Endodermal cell (in vitro differentiated cells): ENCODE measurements around the gene CNTNAP5. TPM values are rescaled to one million over a fixed set of nuclear protein-coding genes. Genes with fewer than 3 reads are reported as not detected.

Experiments
- DNase-seq: peaks from one replicate; pipeline ENCODE4 v3.0.0-alpha.2; 2017
- H3K27ac ChIP-seq: 2 replicates; pipeline ENCODE4 v1.5.1; 2013; ENCODE audit warnings: mild to moderate bottlenecking, low read depth, low read length, moderate library complexity
- H3K27me3 ChIP-seq: 2 replicates; pipeline ENCODE4 v1.6.1; 2013; ENCODE audit warnings: mild to moderate bottlenecking, low read length, moderate library complexity; ENCODE audit not compliant: insufficient read depth, control insufficient read depth, poor library complexity, severe bottlenecking
- H3K36me3 ChIP-seq: 2 replicates; pipeline ENCODE4 v1.7.0; 2013; ENCODE audit warnings: mild to moderate bottlenecking, low read length, moderate library complexity; ENCODE audit not compliant: control insufficient read depth, insufficient read depth
- H3K4me1 ChIP-seq: one replicate; pipeline ENCODE4 v1.7.0; 2013; ENCODE audit warnings: low read length; ENCODE audit not compliant: control insufficient read depth, insufficient read depth
- H3K4me3 ChIP-seq: 2 replicates; pipeline ENCODE4 v1.5.1; 2013; ENCODE audit warnings: mild to moderate bottlenecking, low read length, moderate library complexity
- H3K9ac ChIP-seq: 2 replicates; pipeline ENCODE4 v1.6.1; 2013; ENCODE audit warnings: mild to moderate bottlenecking, low read length, moderate library complexity; ENCODE audit not compliant: poor library complexity, severe bottlenecking; ENCODE audit errors: extremely low read depth
- H3K9me3 ChIP-seq: 2 replicates; pipeline ENCODE4 v1.6.1; 2013; ENCODE audit warnings: mild to moderate bottlenecking, low read length, moderate library complexity; ENCODE audit not compliant: control insufficient read depth
- H3K27ac Mint-ChIP-seq: 2 replicates; pipeline ENCODE4 v1.8.0; 2020; ENCODE audit warnings: mixed read lengths
- H3K27me3 Mint-ChIP-seq: 2 replicates; pipeline ENCODE4 v1.8.0; 2021; ENCODE audit warnings: mild to moderate bottlenecking, mixed read lengths; ENCODE audit not compliant: insufficient read depth
- H3K36me3 Mint-ChIP-seq: 2 replicates; pipeline ENCODE4 v1.8.0; 2020; ENCODE audit warnings: low read depth, mixed read lengths
- H3K4me1 Mint-ChIP-seq: 2 replicates; pipeline ENCODE4 v1.8.0; 2020; ENCODE audit warnings: mixed read lengths
- H3K4me3 Mint-ChIP-seq: 2 replicates; pipeline ENCODE4 v1.8.0; 2020; ENCODE audit warnings: mild to moderate bottlenecking, moderate library complexity, mixed read lengths
- H3K9me3 Mint-ChIP-seq: 2 replicates; pipeline ENCODE4 v1.8.0; 2020; ENCODE audit warnings: mild to moderate bottlenecking, mixed read lengths
- WGBS, 2 experiments: methylation state at CpG; one replicate each; pipeline versions ENCODE4 v1.1.5 to v1.1.7; 2013; ENCODE audit warnings: missing lambda C conversion rate in 2 of 2, mixed read lengths in 1 of 2; ENCODE audit not compliant: insufficient coverage in 1 of 2, insufficient read length in 1 of 2; 5-methylcytosine and 5-hydroxymethylcytosine counted together
- total RNA-seq, 2 donors: library from RNA; stranded (reverse); fragmentation: NEBNext Ultra II Directional in 1 of 2; extraction: Animal tissue kit (Norgen Biotek cat#: 25700) in 1 of 2; gene quantifications; 2 replicates in 1 of 2; 3 replicates in 1 of 2; pipeline ENCODE4 v1.2.1, GENCODE V29; 2021
- TF ChIP-seq, protein P1 (sequence below): fragments of 200-600 bp; sonication (generic); conservative IDR thresholded peaks from 2 replicates; pipeline ENCODE4 v1.5.0; 2021; ENCODE audit warnings: antibody characterized with exemption, mild to moderate bottlenecking

Gene CNTNAP5
- total RNA-seq, 2 donors from 2014 or later = 0.70 to 4.4 TPM

DNA sequence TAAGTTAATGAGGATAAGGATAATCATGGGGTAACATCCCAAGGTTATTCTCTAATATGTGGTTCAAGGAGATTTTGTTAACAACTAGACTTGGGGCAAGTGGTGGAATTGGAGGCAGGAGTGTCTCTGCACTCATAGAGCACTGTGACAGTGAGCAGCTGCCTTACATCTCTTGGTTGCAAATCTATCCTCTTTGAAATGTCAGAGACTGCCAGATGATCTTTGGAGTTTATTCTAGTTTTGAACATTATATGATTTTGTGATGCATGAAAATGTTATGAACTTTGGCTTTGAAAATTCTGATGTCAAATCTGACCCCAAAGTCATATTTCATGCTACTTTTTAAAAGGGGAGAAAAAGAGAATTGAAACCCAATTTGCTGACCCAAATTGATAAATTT lies 861.1 kb downstream of the CNTNAP5 start:
- no peak overlapping the region for H3K9ac ChIP-seq
- Mint-ChIP-seq H3K4me1 (peaks cover 5% of the 10 kb centered on the region), H3K27ac (no peak overlapping the region), H3K4me3 (no peak overlapping the region), H3K27me3 (no peaks in the 10 kb centered on the region), H3K9me3 (no peaks in the 10 kb centered on the region), H3K36me3 (no peaks in the 10 kb centered on the region)
- DNase-seq = no peak
- no peaks in the 10 kb centered on the region for H3K9me3 ChIP-seq
- no peaks in the 10 kb centered on the region for H3K27me3 ChIP-seq
- H3K27ac ChIP-seq = no peak overlapping the region
- TF ChIP-seq, protein P1, sequence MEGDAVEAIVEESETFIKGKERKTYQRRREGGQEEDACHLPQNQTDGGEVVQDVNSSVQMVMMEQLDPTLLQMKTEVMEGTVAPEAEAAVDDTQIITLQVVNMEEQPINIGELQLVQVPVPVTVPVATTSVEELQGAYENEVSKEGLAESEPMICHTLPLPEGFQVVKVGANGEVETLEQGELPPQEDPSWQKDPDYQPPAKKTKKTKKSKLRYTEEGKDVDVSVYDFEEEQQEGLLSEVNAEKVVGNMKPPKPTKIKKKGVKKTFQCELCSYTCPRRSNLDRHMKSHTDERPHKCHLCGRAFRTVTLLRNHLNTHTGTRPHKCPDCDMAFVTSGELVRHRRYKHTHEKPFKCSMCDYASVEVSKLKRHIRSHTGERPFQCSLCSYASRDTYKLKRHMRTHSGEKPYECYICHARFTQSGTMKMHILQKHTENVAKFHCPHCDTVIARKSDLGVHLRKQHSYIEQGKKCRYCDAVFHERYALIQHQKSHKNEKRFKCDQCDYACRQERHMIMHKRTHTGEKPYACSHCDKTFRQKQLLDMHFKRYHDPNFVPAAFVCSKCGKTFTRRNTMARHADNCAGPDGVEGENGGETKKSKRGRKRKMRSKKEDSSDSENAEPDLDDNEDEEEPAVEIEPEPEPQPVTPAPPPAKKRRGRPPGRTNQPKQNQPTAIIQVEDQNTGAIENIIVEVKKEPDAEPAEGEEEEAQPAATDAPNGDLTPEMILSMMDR = no peak
- peaks cover 6% of the 10 kb centered on the region for H3K4me1 ChIP-seq
- H3K36me3 ChIP-seq = no peaks in the 10 kb centered on the region
- H3K4me3 ChIP-seq = no peak overlapping the region

DNA sequence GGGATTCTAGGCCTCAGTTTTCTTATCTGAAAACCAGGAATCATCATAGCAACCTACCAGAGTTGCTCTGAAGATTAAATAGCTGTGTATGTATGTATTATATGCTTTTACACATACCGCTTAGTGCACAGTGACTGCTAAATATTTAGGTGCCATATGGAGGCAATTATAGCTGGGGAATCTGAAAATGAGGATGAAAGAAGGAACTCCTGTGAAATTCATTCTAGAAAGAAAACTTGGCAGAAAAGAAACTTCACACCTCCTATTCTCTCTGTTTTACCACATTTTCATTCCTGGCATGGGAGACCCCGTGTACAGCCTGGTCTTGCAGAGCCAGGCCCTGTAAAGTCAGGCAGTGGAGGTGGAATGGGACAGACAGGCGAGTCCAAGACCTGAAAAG lies 862.4 kb downstream of the CNTNAP5 start:
- H3K9ac ChIP-seq = no peak overlapping the region
- TF ChIP-seq, protein P1 = no peak
- no peaks in the 10 kb centered on the region for H3K36me3 Mint-ChIP-seq
- H3K4me1 Mint-ChIP-seq = peaks cover 5% of the 10 kb centered on the region
- H3K27me3 ChIP-seq = peaks cover 5% of the 10 kb centered on the region
- H3K27ac Mint-ChIP-seq = no peak overlapping the region
- no peaks in the 10 kb centered on the region for H3K36me3 ChIP-seq
- 92% methylated on average over 3 of the region's 3 CpGs; no CpG with 5 or more reads in 1 of the 2 experiments for WGBS, 2 experiments
- H3K4me3 Mint-ChIP-seq = no peak overlapping the region
- H3K27me3 Mint-ChIP-seq = no peaks in the 10 kb centered on the region
- H3K9me3 ChIP-seq = no peaks in the 10 kb centered on the region
- H3K4me3 ChIP-seq = no peak overlapping the region
- H3K4me1 ChIP-seq = peaks cover 6% of the 10 kb centered on the region
- no peak overlapping the region for H3K27ac ChIP-seq
- H3K9me3 Mint-ChIP-seq = no peaks in the 10 kb centered on the region
- no peak for DNase-seq

DNA sequence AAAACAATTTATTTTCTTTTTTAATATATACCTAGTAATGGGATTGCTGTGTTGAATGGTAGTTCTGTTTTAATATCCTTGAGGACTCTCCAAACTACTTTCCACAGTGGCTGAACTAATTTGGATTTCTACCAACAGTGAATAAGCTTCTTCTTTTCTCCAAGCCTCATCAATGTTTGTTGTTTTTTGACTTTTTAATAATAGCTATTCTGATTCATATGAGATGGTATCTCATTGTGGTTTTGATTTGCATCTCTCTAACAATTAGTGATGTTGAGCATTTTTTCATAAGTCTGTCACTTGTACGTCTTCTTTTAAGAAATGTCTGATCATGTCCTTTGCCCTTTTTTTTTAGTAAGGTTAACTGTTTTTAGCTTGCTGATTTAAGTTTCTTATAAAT lies 863.3 kb downstream of the CNTNAP5 start:
- H3K4me3 Mint-ChIP-seq = no peak overlapping the region
- H3K4me3 ChIP-seq = no peak overlapping the region
- no peak overlapping the region for H3K9ac ChIP-seq
- H3K27ac ChIP-seq = no peak overlapping the region
- peaks cover 6% of the 10 kb centered on the region for H3K4me1 ChIP-seq
- TF ChIP-seq, protein P1 = no peak
- H3K9me3 ChIP-seq = no peaks in the 10 kb centered on the region
- no peak for DNase-seq
- peaks cover 5% of the 10 kb centered on the region for H3K4me1 Mint-ChIP-seq
- H3K27me3 Mint-ChIP-seq = no peaks in the 10 kb centered on the region
- H3K9me3 Mint-ChIP-seq = no peaks in the 10 kb centered on the region
- no peaks in the 10 kb centered on the region for H3K36me3 Mint-ChIP-seq
- peaks cover 6% of the 10 kb centered on the region for H3K27me3 ChIP-seq
- H3K36me3 ChIP-seq = no peaks in the 10 kb centered on the region
- no peak overlapping the region for H3K27ac Mint-ChIP-seq
- WGBS, 2 experiments = 93% methylated on average over 1 of the region's 1 CpG; no CpG with 5 or more reads in 1 of the 2 experiments
